Liver (tissue), 9 donors: Measurements from ENCODE around the gene PDGFA. TPM values are rescaled to one million over a fixed set of nuclear protein-coding genes. Genes with fewer than 3 reads are reported as not detected.

ENCODE experiments used
- DNase-seq: peaks from one replicate; pipeline ENCODE4 v3.0.0-alpha.2; 2017; ENCODE audit warnings: low spot score
- H3K27ac ChIP-seq, 2 donors: one replicate each; pipeline ENCODE4 v1.7.0; 2013; ENCODE audit warnings: inconsistent platforms in 2 of 2, low read length in 2 of 2, control low read depth in 1 of 2, low read depth in 1 of 2, mild to moderate bottlenecking in 1 of 2
- H3K27me3 ChIP-seq, 4 donors: one replicate each; pipeline versions ENCODE4 v1.6.1 to v1.7.0; 2013; ENCODE audit warnings: low read length in 3 of 4, inconsistent platforms in 1 of 4, mild to moderate bottlenecking in 1 of 4, moderate library complexity in 1 of 4; ENCODE audit not compliant: control insufficient read depth in 4 of 4, insufficient read depth in 4 of 4
- H3K36me3 ChIP-seq, 4 donors: one replicate each; pipeline versions ENCODE4 v1.6.1 to v1.7.0; 2013; ENCODE audit warnings: low read length in 3 of 4, mild to moderate bottlenecking in 3 of 4, low read depth in 1 of 4, moderate library complexity in 1 of 4; ENCODE audit not compliant: control insufficient read depth in 4 of 4, insufficient read depth in 3 of 4
- H3K4me1 ChIP-seq, 4 donors: one replicate each; pipeline versions ENCODE4 v1.6.1 to v1.7.0; 2013; ENCODE audit warnings: low read length in 3 of 4, mild to moderate bottlenecking in 3 of 4, moderate library complexity in 1 of 4; ENCODE audit not compliant: control insufficient read depth in 4 of 4, insufficient read depth in 4 of 4
- H3K4me3 ChIP-seq, 3 donors: one replicate each; pipeline versions ENCODE4 v1.6.1 to v1.7.0; 2013; ENCODE audit warnings: low read length in 3 of 3, control low read depth in 1 of 3, low read depth in 1 of 3, mild to moderate bottlenecking in 1 of 3
- H3K9ac ChIP-seq, 2 donors: one replicate each; pipeline ENCODE4 v1.7.0; 2013; ENCODE audit warnings: low read length in 2 of 2, mild to moderate bottlenecking in 2 of 2, moderate library complexity in 2 of 2, control low read depth in 1 of 2, low read depth in 1 of 2
- H3K9me3 ChIP-seq, 4 donors: one replicate each; pipeline versions ENCODE4 v1.6.1 to v1.7.0; 2013; ENCODE audit warnings: low read length in 3 of 4; ENCODE audit not compliant: control insufficient read depth in 4 of 4
- CTCF ChIP-seq: fragments of 150-350 bp; IDR thresholded peaks from 2 replicates; pipeline ENCODE4 v1.5.1; 2017; ENCODE audit warnings: improper control_type of control experiment, low read depth, low read length; ENCODE audit not compliant: missing input control
- EGR1 ChIP-seq, 2 donors: IDR thresholded peaks; 2 replicates each; pipeline ENCODE4 v1.6.1; 2016 to 2018; ENCODE audit warnings: antibody characterized with exemption in 2 of 2, low read depth in 2 of 2
- FOXA1 ChIP-seq: IDR thresholded peaks from 2 replicates; pipeline ENCODE4 v1.6.1; 2016; ENCODE audit warnings: antibody characterized with exemption
- FOXA2 ChIP-seq: IDR thresholded peaks from 2 replicates; pipeline ENCODE4 v1.6.1; 2016; ENCODE audit warnings: antibody characterized with exemption
- GABPA ChIP-seq, 2 donors: IDR thresholded peaks in 1 of 2; conservative IDR thresholded peaks in 1 of 2; 2 replicates each; pipeline ENCODE4 v1.6.1; 2016; ENCODE audit warnings: antibody characterized with exemption in 2 of 2, mild to moderate bottlenecking in 1 of 2, moderate library complexity in 1 of 2
- HNF4A ChIP-seq, 2 donors: conservative IDR thresholded peaks; 2 replicates each; pipeline ENCODE4 v1.6.1; 2016; ENCODE audit warnings: antibody characterized with exemption in 2 of 2, mild to moderate bottlenecking in 2 of 2
- HNF4G ChIP-seq: IDR thresholded peaks from 2 replicates; pipeline ENCODE4 v1.6.1; 2016; ENCODE audit warnings: antibody characterized with exemption
- JUND ChIP-seq, 2 donors: IDR thresholded peaks; 2 replicates each; pipeline ENCODE4 v1.6.1; 2016; ENCODE audit warnings: antibody characterized with exemption in 2 of 2
- MAX ChIP-seq: IDR thresholded peaks from 2 replicates; pipeline ENCODE4 v1.6.1; 2016; ENCODE audit warnings: antibody characterized with exemption
- NR2F2 ChIP-seq: IDR thresholded peaks from 2 replicates; pipeline ENCODE4 v1.6.1; 2016; ENCODE audit warnings: antibody characterized with exemption
- RAD21 ChIP-seq, 2 donors: IDR thresholded peaks; 2 replicates each; pipeline ENCODE4 v1.6.1; 2016; ENCODE audit warnings: antibody characterized with exemption in 2 of 2, mild to moderate bottlenecking in 2 of 2
- RXRA ChIP-seq, 2 donors: IDR thresholded peaks; 2 replicates each; pipeline ENCODE4 v1.6.1; 2017 to 2018; ENCODE audit warnings: antibody characterized with exemption in 2 of 2, mild to moderate bottlenecking in 1 of 2
- SP1 ChIP-seq: IDR thresholded peaks from 2 replicates; pipeline ENCODE4 v1.6.1; 2018; ENCODE audit warnings: antibody characterized with exemption, mild to moderate bottlenecking
- TAF1 ChIP-seq: conservative IDR thresholded peaks from 2 replicates; pipeline ENCODE4 v1.6.1; 2016; ENCODE audit warnings: antibody characterized with exemption, mild to moderate bottlenecking
- YY1 ChIP-seq: IDR thresholded peaks from 2 replicates; pipeline ENCODE4 v1.6.1; 2016; ENCODE audit warnings: antibody characterized with exemption, mild to moderate bottlenecking
- WGBS: extraction: QIAGEN DNeasy Blood & Tissue Kit; methylation state at CpG from one replicate; pipeline ENCODE4 v1.1.7; 2013; 5-methylcytosine and 5-hydroxymethylcytosine counted together
- polyA plus RNA-seq, 2 donors: library from polyadenylated mRNA; stranded (reverse) in 1 of 2; unstranded in 1 of 2; fragments of 200-250 nt in 1 of 2; fragments of >200 nt in 1 of 2; fragmentation: Nextera tagmentation in 1 of 2; extraction: Ambion mirVana in 1 of 2; gene quantifications; one replicate each; pipeline versions ENCODE4 v1.2.1 to v1.2.3, GENCODE V29; 2013 to 2015
- total RNA-seq, 2 donors: library from RNA; depleted of rRNA; stranded (reverse); fragments of >200 nt; gene quantifications; one replicate each; pipeline ENCODE4 v1.2.3, GENCODE V29; 2014
- TF ChIP-seq, protein P1 (sequence below): IDR thresholded peaks from 2 replicates; pipeline ENCODE4 v1.6.1; 2016; ENCODE audit warnings: antibody characterized with exemption, mild to moderate bottlenecking
- TF ChIP-seq, protein P2 (sequence below): IDR thresholded peaks from 2 replicates; pipeline ENCODE4 v1.6.1; 2016; ENCODE audit warnings: antibody characterized with exemption
- TF ChIP-seq, protein P3 (sequence below): IDR thresholded peaks from 2 replicates; pipeline ENCODE4 v1.6.1; 2016; ENCODE audit warnings: antibody characterized with exemption
- donor health status: healthy.
- donor health status: healthy.
- donor health status: healthy.
- donor health status: healthy.
- donor health status: healthy.

The PDGFA gene
- total and polyA plus RNA-seq, 4 donors = 1.4 to 5.1 (median 2.0) TPM

DNA sequence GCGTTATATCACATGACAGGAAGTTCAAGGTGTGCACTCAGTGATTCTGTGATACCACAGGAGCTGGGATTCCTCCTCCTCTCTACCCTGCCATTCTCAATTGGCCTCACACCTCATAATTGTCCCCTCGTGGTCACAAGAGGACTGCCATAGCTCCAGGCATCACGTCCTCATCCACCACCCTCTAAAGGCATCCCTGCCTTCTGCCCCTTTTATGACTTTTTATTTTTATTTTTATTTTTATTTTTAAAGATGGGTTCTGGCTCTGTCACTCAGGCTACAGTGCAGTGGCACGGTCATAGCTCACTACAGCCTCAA is 47.0 kb downstream of the PDGFA start:
- Histone ChIP-seq H3K27me3 (no peaks in the 10 kb centered on the region), H3K9me3 (peaks cover 0 to 6% (median 3%) of the 10 kb centered on the region in 4 donors), H3K4me3 (no peak overlapping the region), H3K4me1 (no peaks in the 10 kb centered on the region), H3K9ac (no peak overlapping the region), H3K27ac (peak overlapping the region in 1 of 2 donors; percentile 25), H3K36me3 (no peaks in the 10 kb centered on the region)
- no peak for DNase-seq
- 91% methylated on average over 4 of the region's 4 CpGs for WGBS
- no peak for TF ChIP-seq EGR1 (IDR thresholded peaks at IDR 0.05; ENCODE audit: low read depth in 2 of 2)
- TF ChIP-seq, protein P1, sequence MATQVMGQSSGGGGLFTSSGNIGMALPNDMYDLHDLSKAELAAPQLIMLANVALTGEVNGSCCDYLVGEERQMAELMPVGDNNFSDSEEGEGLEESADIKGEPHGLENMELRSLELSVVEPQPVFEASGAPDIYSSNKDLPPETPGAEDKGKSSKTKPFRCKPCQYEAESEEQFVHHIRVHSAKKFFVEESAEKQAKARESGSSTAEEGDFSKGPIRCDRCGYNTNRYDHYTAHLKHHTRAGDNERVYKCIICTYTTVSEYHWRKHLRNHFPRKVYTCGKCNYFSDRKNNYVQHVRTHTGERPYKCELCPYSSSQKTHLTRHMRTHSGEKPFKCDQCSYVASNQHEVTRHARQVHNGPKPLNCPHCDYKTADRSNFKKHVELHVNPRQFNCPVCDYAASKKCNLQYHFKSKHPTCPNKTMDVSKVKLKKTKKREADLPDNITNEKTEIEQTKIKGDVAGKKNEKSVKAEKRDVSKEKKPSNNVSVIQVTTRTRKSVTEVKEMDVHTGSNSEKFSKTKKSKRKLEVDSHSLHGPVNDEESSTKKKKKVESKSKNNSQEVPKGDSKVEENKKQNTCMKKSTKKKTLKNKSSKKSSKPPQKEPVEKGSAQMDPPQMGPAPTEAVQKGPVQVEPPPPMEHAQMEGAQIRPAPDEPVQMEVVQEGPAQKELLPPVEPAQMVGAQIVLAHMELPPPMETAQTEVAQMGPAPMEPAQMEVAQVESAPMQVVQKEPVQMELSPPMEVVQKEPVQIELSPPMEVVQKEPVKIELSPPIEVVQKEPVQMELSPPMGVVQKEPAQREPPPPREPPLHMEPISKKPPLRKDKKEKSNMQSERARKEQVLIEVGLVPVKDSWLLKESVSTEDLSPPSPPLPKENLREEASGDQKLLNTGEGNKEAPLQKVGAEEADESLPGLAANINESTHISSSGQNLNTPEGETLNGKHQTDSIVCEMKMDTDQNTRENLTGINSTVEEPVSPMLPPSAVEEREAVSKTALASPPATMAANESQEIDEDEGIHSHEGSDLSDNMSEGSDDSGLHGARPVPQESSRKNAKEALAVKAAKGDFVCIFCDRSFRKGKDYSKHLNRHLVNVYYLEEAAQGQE = no peak
- no peak for TF ChIP-seq CTCF
- no peak for TF ChIP-seq GABPA (IDR thresholded peaks at IDR 0.05 in 1 of 2, conservative IDR thresholded peaks at IDR 0.05 in 1 of 2)
- no peak for TF ChIP-seq RAD21 (IDR thresholded peaks at IDR 0.05)
- no peak for TF ChIP-seq HNF4G
- TF ChIP-seq, protein P2, sequence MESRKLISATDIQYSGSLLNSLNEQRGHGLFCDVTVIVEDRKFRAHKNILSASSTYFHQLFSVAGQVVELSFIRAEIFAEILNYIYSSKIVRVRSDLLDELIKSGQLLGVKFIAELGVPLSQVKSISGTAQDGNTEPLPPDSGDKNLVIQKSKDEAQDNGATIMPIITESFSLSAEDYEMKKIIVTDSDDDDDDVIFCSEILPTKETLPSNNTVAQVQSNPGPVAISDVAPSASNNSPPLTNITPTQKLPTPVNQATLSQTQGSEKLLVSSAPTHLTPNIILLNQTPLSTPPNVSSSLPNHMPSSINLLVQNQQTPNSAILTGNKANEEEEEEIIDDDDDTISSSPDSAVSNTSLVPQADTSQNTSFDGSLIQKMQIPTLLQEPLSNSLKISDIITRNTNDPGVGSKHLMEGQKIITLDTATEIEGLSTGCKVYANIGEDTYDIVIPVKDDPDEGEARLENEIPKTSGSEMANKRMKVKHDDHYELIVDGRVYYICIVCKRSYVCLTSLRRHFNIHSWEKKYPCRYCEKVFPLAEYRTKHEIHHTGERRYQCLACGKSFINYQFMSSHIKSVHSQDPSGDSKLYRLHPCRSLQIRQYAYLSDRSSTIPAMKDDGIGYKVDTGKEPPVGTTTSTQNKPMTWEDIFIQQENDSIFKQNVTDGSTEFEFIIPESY = no peak
- TF ChIP-seq MAX = no peak
- no peak for TF ChIP-seq SP1
- TF ChIP-seq NR2F2 = no peak
- TF ChIP-seq JUND (IDR thresholded peaks at IDR 0.05) = no peak
- TF ChIP-seq, protein P3, sequence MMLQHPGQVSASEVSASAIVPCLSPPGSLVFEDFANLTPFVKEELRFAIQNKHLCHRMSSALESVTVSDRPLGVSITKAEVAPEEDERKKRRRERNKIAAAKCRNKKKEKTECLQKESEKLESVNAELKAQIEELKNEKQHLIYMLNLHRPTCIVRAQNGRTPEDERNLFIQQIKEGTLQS = no peak
- TF ChIP-seq FOXA1 = no peak
- no peak for TF ChIP-seq RXRA (IDR thresholded peaks at IDR 0.05)
- no peak for TF ChIP-seq FOXA2
- no peak for TF ChIP-seq HNF4A (conservative IDR thresholded peaks at IDR 0.05)
- no peak for TF ChIP-seq TAF1
- TF ChIP-seq YY1 = no peak
